ENCODE results near the gene PCP2. TPM values are rescaled to one million over a fixed set of nuclear protein-coding genes. Genes with fewer than 3 reads are reported as not detected.

The PCP2 gene
- total RNA-seq, 1 donor, result not detected

DNA sequence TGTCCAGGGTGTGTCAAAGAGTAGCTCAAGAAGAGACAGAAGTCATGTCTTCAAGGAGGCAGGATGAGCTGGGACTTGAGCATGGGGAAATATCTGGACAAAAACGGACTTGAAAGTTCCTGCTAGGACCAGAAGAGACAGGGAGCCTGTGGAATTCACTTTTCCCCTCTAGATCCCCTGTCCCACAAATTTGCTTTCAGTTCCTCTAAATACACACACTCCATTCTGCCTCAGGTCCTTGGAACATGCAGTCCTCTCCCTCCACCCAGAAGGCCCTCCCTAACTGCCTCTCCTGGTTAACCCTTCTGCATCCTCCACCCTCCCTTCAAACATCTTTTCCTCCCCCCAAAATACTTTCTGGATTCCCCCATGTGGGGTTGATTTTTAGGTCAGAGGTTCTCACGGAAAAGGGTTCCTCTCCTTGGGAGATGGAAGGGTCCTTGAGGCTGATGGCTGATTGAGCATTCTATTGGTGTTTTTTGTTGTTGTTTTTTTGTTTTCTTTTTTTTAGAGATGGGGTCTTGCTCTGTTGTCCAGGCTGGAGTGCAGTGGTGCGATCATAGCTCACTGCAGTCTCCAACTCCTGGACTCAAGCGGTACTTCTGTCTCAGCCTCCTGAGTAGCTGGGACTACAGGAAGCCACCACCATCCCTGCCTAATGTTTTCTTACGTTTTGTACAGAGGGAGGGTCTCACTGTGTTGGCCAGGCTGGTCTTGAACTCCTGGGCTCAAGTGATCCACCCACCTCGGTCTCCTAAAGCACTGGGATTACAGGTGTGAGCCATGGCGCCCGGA is 28.4 kb upstream of the PCP2 start:
- H3K79me2 ChIP-seq (ENCODE audit: insufficient read depth, low read length), result no peaks in the 10 kb centered on the region
- H4K20me1 ChIP-seq (ENCODE audit: insufficient read depth, low read length), result no peaks in the 10 kb centered on the region
- no peaks in the 10 kb centered on the region for H3K4me1 ChIP-seq (ENCODE audit: insufficient read depth, low read length)
- H3K9me3 ChIP-seq (ENCODE audit: low read depth, low read length), result no peaks in the 10 kb centered on the region
- peaks cover 4% of the 10 kb centered on the region for H3K27me3 ChIP-seq (ENCODE audit: insufficient read depth, low read length)
- no peak overlapping the region for H2AFZ ChIP-seq (ENCODE audit: low read length)
- H3K36me3 ChIP-seq (ENCODE audit: insufficient read depth, low read length), result no peaks in the 10 kb centered on the region
- TF ChIP-seq, protein P1, sequence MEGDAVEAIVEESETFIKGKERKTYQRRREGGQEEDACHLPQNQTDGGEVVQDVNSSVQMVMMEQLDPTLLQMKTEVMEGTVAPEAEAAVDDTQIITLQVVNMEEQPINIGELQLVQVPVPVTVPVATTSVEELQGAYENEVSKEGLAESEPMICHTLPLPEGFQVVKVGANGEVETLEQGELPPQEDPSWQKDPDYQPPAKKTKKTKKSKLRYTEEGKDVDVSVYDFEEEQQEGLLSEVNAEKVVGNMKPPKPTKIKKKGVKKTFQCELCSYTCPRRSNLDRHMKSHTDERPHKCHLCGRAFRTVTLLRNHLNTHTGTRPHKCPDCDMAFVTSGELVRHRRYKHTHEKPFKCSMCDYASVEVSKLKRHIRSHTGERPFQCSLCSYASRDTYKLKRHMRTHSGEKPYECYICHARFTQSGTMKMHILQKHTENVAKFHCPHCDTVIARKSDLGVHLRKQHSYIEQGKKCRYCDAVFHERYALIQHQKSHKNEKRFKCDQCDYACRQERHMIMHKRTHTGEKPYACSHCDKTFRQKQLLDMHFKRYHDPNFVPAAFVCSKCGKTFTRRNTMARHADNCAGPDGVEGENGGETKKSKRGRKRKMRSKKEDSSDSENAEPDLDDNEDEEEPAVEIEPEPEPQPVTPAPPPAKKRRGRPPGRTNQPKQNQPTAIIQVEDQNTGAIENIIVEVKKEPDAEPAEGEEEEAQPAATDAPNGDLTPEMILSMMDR (IDR thresholded peaks at IDR 0.05; ENCODE audit: extremely low read depth, low read depth, low read length), result no peak
- H3K4me2 ChIP-seq (ENCODE audit: insufficient read depth, low read length), result no peak overlapping the region
- H3K4me3 ChIP-seq (ENCODE audit: insufficient read depth, low read length), result no peak overlapping the region
- H3K27ac ChIP-seq (ENCODE audit: low read depth, low read length), result no peak overlapping the region
- peak; percentile 21 for DNase-seq (ENCODE audit: insufficient read length, low spot score, missing footprints)

DNA sequence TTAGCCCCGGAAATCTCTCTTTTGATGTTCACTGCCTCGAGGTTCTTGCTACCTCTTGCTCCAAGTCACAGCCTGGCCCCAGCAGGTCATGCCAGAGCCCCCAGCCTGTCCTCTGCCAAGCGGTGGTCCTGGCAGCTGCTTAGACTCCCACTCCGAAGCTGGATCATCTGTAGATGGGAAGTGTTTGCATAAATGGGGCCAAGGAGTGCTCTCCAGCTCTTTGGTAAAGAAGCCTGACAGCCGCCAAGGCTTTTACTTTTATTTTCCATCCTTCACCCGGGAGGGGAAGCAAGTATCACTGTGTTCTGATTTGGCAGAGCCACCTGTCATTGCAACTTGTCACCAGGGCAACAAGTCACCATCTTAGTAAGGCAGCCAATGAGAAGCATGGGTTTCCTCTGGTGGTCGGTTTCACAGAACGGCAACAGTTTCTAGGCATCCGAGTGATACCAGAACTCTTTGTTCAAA is 24.7 kb upstream of the PCP2 start:
- TF ChIP-seq, protein P1 (IDR thresholded peaks at IDR 0.05; ENCODE audit: extremely low read depth, low read depth, low read length), result no peak
- no peaks in the 10 kb centered on the region for H3K9me3 ChIP-seq (ENCODE audit: low read depth, low read length)
- H3K4me1 ChIP-seq (ENCODE audit: insufficient read depth, low read length), result no peaks in the 10 kb centered on the region
- H2AFZ ChIP-seq (ENCODE audit: low read length), result no peak overlapping the region
- no peak overlapping the region for H3K4me2 ChIP-seq (ENCODE audit: insufficient read depth, low read length)
- H4K20me1 ChIP-seq (ENCODE audit: insufficient read depth, low read length), result no peaks in the 10 kb centered on the region
- peak; percentile 81 for DNase-seq (ENCODE audit: insufficient read length, low spot score, missing footprints)
- H3K27ac ChIP-seq (ENCODE audit: low read depth, low read length), result no peak overlapping the region
- no peaks in the 10 kb centered on the region for H3K79me2 ChIP-seq (ENCODE audit: insufficient read depth, low read length)
- no peaks in the 10 kb centered on the region for H3K36me3 ChIP-seq (ENCODE audit: insufficient read depth, low read length)
- peaks cover 8% of the 10 kb centered on the region for H3K27me3 ChIP-seq (ENCODE audit: insufficient read depth, low read length)
- no peak overlapping the region for H3K4me3 ChIP-seq (ENCODE audit: insufficient read depth, low read length)

DNA sequence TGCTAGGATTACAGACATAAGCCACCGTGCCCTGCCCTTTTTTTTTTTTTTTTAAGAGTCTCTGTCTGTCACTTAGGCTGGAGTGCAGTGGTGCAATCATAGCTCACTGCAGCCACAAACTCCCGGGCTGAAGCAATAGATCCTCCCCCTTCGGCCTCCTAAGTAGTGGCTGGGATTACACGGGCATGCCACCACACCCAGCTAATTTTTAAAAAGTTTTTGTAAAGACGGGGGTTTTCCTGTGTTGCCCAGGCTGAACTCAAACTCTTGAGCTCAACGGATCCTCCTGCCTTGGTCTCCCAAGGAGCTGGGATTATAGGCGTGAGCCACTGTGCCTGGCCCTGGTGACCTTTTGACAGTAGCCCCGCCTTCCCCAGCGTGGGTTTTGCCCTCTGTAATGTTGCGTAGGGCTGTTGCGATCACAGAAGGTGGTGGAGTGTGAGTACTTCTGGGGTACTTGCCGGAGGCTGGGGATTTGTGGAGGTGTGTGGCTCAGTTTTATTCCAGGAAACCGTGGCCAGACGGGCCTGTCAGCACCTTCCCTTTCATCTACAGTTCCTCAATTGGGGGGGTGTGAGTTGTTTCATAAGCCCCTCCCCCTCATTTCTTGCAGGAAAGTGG is 23.7 kb upstream of the PCP2 start:
- H4K20me1 ChIP-seq (ENCODE audit: insufficient read depth, low read length), result no peaks in the 10 kb centered on the region

More for the DNA sequence above, 23.7 kb upstream of the PCP2 start:
- no peaks in the 10 kb centered on the region for H3K79me2 ChIP-seq (ENCODE audit: insufficient read depth, low read length)
- no peaks in the 10 kb centered on the region for H3K36me3 ChIP-seq (ENCODE audit: insufficient read depth, low read length)
- H3K4me1 ChIP-seq (ENCODE audit: insufficient read depth, low read length), result peaks cover 2% of the 10 kb centered on the region
- H3K4me3 ChIP-seq (ENCODE audit: insufficient read depth, low read length), result no peak overlapping the region
- H3K4me2 ChIP-seq (ENCODE audit: insufficient read depth, low read length), result no peak overlapping the region
- peak; percentile 43 for DNase-seq (ENCODE audit: insufficient read length, low spot score, missing footprints)
- H2AFZ ChIP-seq (ENCODE audit: low read length), result no peak overlapping the region
- peaks cover 8% of the 10 kb centered on the region for H3K27me3 ChIP-seq (ENCODE audit: insufficient read depth, low read length)
- TF ChIP-seq, protein P1 (IDR thresholded peaks at IDR 0.05; ENCODE audit: extremely low read depth, low read depth, low read length), result no peak
- H3K9me3 ChIP-seq (ENCODE audit: low read depth, low read length), result no peaks in the 10 kb centered on the region
- no peak overlapping the region for H3K27ac ChIP-seq (ENCODE audit: low read depth, low read length)

Measured in osteoblast (primary cell).